Stimulated activated CD4-positive, alpha-beta T cell treated with anti-CD3 and anti-CD28 coated beads, Interleukin-4, amount 100 ng/mL, for 24 hours (primary cell): ENCODE results near the gene CNKSR2.

ENCODE experiments used
- DNase-seq: peaks from one replicate; pipeline ENCODE4 v3.0.0-alpha.2; 2020

CNKSR2 gene

GRCh38 chrX:21683941-21684340, 309.7 kb downstream of the CNKSR2 start:
- DNase-seq: no peak

- DNase-seq: no peak
Observed at GRCh38 chrX:21691512-21692018, 317.3 kb downstream of the CNKSR2 start.

- DNase-seq: no peak
Observed at GRCh38 chrX:21698272-21698671, 324.1 kb downstream of the CNKSR2 start.

GRCh38 chrX:21699136-21699535, 324.9 kb downstream of the CNKSR2 start:
- no peak for DNase-seq

- no peak for DNase-seq
Observed at GRCh38 chrX:21700275-21700674, 326.1 kb downstream of the CNKSR2 start.

GRCh38 chrX:21700967-21701366, 326.7 kb downstream of the CNKSR2 start:
- DNase-seq: no peak

- no peak for DNase-seq
Observed at GRCh38 chrX:21702725-21703124, 328.5 kb downstream of the CNKSR2 start.
